ENCODE data around the gene SSH3. TPM values are rescaled to one million over a fixed set of nuclear protein-coding genes. Genes with fewer than 3 reads are reported as not detected.

SSH3 gene
- 10 to 100 TPM; 19.1 to 32.6 (median 23.1) TPM for polyA plus RNA-seq (ENCODE audit: insufficient read length in 3 of 3)
- long read RNA-seq, donor 1, partial matches to known transcripts = 0 of 1 reads
- long read RNA-seq, donor 1, other reads (novel, unspliced or antisense) = 0 of 1 reads
- long read RNA-seq, donor 2, partial matches to known transcripts = 0 of 2 reads
- long read RNA-seq, donor 2, other reads (novel, unspliced or antisense) = 0 of 2 reads
- long read RNA-seq, donor 3, partial matches to known transcripts = 0 of 2 reads
- long read RNA-seq, donor 3, other reads (novel, unspliced or antisense) = 0 of 2 reads
- long read RNA-seq, donor 4, partial matches to known transcripts = 0 of 3 reads
- long read RNA-seq, donor 4, other reads (novel, unspliced or antisense) = 0 of 3 reads
- long read RNA-seq, donor 5 = 0 reads
- long read RNA-seq, donor 6, partial matches to known transcripts = 10 of 11 reads
- long read RNA-seq, donor 6, other reads (novel, unspliced or antisense) = 0 of 11 reads
- long read RNA-seq, donor 7 = 0 reads
- long read RNA-seq, donor 8, partial matches to known transcripts = 0 of 4 reads
- long read RNA-seq, donor 8, other reads (novel, unspliced or antisense) = 0 of 4 reads
- long read RNA-seq, donor 9, partial matches to known transcripts = 0 of 3 reads
- long read RNA-seq, donor 9, other reads (novel, unspliced or antisense) = 0 of 3 reads
- long read RNA-seq, donor 10, partial matches to known transcripts = 0 of 2 reads
- long read RNA-seq, donor 10, other reads (novel, unspliced or antisense) = 0 of 2 reads
- long read RNA-seq, donor 11, partial matches to known transcripts = 0 of 2 reads
- long read RNA-seq, donor 11, other reads (novel, unspliced or antisense) = 0 of 2 reads
- long read RNA-seq, donor 12, partial matches to known transcripts = 0 of 1 reads
- long read RNA-seq, donor 12, other reads (novel, unspliced or antisense) = 0 of 1 reads
- long read RNA-seq, donor 13 = 0 reads
- long read RNA-seq, donor 14 = 0 reads
- long read RNA-seq, donor 15 = 0 reads
- long read RNA-seq, donor 16, partial matches to known transcripts = 0 of 3 reads
- long read RNA-seq, donor 16, other reads (novel, unspliced or antisense) = 0 of 3 reads

DNA sequence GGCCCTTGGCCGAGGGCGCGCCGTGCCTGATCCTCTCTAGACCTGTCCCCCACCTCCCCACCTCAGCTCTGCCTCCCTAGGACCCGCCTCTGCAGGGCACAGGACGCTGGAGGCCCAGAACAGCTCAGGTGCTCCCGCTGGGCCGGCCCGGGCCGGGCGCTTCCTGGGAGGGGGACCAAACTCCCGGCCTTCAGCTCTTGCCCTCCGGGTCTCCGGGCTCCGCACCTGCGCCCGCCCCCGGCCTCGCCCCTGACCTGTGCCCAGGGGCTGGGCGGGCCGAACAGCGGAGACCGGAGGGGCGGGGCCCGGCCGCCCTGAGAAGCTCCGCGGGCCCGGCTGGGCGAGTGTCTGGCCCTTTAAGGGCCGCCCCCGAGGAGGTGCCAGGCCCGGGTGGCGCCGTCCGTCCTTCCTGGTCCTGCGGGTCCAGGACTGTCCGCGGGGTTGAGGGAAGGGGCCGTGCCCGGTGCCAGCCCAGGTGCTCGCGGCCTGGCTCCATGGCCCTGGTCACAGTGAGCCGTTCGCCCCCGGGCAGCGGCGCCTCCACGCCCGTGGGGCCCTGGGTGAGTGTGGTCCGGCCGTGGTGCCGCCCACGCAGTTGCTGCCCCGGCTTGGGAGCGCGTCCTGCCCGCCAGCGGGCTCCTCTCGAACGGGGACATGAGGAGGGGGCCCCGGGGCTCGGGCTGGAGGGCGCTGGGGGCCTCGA lies at the start of gene SSH3:
Gene SSH3 (plus strand): TSS at position 399 of the 703 bp plus-strand sequence. CDS start 96 bp downstream, at position 495.
- peak in 3 of 11 donors; percentile 25 to 57 (median 44) for DNase-seq (ENCODE audit: extremely low read depth in 1 of 11, low read depth in 9 of 11, low spot score in 4 of 11)

- peak in 1 of 11 donors; percentile 43 for DNase-seq (ENCODE audit: extremely low read depth in 1 of 11, low read depth in 9 of 11, low spot score in 4 of 11)
Measured at GRCh38 chr11:67253872-67254624, 49.3 kb upstream of the SSH3 start.

GRCh38 chr11:67254798-67255197 lies 48.5 kb upstream of the SSH3 start:
- DNase-seq (ENCODE audit: extremely low read depth in 1 of 11, low read depth in 9 of 11, low spot score in 4 of 11) = no peak

DNA sequence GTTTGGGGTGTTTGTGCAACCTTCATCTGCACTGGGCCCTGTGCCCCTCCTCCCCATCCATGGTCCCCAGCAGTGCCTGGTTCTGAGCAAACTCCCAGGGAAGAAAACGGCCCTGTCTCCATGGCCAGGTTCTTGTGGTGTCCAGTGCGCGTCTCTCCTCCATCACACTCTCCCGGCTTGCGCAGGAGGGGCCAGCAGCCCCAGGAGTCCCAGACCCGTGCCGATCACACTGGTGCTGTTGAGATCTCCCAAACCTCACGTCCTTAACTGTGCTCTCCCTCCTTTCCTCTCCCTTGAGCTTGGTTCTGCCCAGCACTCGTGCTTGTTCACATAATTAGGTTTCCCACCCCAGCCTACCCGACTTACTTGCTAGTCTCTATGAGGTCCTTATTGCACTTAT lies 48.0 kb upstream of the SSH3 start:
- DNase-seq (ENCODE audit: extremely low read depth in 1 of 11, low read depth in 9 of 11, low spot score in 4 of 11) = no peak

DNA sequence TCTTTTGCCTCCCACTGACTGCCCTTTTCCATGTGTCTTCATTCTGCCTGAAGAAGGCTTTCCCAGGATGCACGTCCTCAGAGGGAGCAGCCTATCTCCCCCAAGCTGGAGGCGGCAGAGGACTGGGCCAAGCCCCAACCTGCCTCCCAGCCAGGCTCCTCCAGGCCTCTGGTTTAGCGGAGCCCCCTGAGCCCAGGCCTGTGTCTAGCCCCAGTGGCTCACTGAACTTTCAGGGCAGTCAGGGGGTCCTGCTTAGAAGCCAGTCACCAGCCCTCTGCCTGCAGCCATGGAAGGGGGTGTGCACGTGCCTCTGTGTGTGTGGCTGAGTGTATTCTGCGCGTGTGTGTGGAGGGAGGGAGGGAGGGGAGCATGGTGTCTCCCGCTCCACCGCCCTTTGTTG lies 47.5 kb upstream of the SSH3 start:
- DNase-seq (ENCODE audit: extremely low read depth in 1 of 11, low read depth in 9 of 11, low spot score in 4 of 11) = no peak

DNA sequence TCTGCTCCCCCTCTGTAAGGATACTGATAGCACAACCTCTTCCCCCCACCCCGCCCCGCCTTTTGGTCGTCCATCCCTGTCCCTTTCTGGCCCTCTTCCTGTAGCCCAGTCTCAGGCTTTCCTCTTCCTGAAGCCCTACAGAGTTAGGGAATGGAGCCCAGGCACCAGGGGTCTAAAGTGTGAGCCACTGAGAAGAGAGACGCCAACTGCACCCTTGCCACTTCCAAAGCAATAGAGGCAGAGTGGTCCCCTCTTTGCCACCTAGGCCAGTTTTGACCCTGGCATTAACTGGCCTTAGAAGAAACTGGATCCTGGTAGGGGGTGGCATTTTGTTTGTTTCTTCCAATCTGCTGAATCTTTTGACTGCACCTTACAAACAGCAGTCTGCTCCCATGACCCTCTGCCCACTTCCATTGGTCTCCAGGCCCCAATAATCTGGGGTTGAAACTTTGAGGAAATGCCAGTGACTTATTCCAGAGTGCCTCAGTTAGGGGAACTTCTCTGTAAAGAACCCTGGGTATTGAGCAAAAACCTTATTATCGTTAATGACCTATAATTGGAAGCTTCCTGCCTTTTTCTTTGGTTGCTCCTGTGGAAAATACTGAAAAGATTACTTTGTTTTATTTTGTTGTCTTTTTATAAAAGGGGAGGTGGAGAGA lies 46.7 kb upstream of the SSH3 start:
- DNase-seq (ENCODE audit: extremely low read depth in 1 of 11, low read depth in 9 of 11, low spot score in 4 of 11) = no peak

DNA sequence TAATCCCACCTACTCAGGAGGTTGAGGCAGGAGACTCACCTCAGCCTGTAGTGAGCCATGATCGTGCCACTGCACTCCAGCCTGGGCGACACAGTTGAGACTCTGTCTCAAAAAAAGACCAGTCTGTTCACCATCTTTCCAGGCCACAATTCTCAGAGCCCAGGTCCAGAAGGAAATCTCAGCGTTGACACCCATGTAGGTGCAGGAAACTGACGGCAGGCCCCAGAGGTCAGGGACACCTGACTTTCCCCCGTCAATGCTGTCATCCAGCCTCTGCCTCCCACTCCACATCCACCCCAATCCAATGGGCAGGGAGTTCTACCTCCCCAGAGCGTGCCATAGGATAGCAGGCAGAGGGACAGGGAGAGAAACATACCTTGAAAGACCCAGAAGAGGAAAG lies 42.9 kb upstream of the SSH3 start:
- DNase-seq (ENCODE audit: extremely low read depth in 1 of 11, low read depth in 9 of 11, low spot score in 4 of 11) = no peak

GRCh38 chr11:67260885-67261639 lies 42.3 kb upstream of the SSH3 start:
- DNase-seq (ENCODE audit: extremely low read depth in 1 of 11, low read depth in 9 of 11, low spot score in 4 of 11) = peak in 1 of 11 donors; percentile 40

GRCh38 chr11:67261640-67261945 lies 41.7 kb upstream of the SSH3 start:
- DNase-seq (ENCODE audit: extremely low read depth in 1 of 11, low read depth in 9 of 11, low spot score in 4 of 11) = no peak

GRCh38 chr11:67261946-67262681 lies 41.2 kb upstream of the SSH3 start:
- no peak for DNase-seq (ENCODE audit: extremely low read depth in 1 of 11, low read depth in 9 of 11, low spot score in 4 of 11)

- peak in 4 of 11 donors; percentile 60 to 71 (median 66) for DNase-seq (ENCODE audit: extremely low read depth in 1 of 11, low read depth in 9 of 11, low spot score in 4 of 11)
Measured at GRCh38 chr11:67262731-67263675, 40.3 kb upstream of the SSH3 start.

GRCh38 chr11:67264260-67264659 lies 39.1 kb upstream of the SSH3 start:
- DNase-seq (ENCODE audit: extremely low read depth in 1 of 11, low read depth in 9 of 11, low spot score in 4 of 11) = no peak

DNA sequence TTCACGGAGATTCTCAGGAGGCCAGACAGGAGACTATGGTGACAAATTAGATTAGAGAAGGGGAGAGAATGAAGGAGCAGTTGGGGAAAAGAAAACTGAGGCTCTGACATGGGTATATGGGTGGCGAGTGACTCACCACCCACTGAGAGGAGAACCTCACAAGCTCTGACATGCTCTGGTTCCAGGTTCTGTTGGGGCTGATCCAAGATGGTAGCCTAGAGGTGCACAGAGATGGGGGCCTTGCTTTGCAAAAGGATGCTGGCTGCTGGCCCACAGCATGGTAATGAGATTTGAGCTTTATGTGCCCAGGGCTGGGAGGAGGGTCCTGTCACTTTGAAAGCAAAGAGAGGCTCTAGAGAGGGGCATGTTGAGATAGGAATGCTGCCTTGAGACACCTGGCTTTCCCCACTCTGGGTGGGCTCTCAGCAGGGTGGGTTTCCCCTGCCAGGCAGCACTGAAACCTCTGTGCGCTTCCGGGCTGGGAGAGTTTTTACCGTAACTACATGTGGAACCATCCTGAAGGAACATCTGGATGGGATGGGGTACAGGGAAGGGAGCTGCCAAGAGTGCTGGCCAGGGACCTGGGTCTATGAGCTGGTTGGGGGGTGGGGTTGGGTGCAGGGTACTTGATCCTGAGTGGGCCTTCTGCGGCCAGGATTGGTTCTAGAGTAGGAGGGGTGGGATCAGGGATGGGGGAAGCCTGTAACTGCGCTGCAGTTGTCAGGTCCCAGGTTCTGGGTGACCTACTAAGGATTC lies 38.3 kb upstream of the SSH3 start:
- DNase-seq (ENCODE audit: extremely low read depth in 1 of 11, low read depth in 9 of 11, low spot score in 4 of 11) = no peak

DNA sequence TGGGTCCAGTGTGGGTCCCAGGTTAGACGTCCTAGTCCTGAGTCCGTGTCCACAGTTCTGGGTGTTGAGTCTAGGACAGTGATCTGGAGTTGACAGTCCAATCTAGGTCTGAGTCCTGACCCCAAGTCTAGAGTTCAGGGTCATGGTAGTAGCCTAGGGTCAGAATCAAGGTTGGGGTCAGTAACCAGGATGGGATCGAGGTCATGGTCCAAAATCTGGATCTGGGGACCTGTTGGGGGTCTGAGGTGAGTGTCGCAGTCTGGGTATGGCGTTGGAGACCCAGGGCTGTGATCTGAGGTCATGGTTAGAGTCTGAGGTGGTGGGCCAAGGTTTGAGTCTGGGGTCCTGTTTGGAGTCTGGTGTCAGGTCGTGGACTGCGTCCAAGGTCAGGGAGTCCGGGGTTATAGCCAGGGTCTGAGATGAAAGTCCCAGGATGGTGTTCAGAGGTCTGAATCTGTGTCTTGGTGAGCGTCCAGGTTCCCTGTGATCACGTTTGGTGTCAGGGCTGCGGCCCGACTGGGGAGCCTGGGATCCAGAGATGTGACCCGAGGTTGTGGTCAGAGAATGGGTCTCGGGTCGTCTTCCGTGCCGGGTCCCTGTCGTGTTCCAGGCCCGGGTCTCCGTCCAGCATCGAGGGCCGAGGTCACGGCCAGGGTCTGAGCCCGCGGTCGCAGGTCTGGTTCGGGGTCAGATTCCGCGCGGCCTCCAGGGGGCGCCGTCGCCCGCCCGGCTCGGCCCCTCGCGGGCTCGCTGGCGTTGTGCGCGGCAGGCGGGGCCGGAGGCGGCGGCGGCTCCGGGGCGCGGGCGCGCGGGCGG lies 37.5 kb upstream of the SSH3 start:
- DNase-seq (ENCODE audit: extremely low read depth in 1 of 11, low read depth in 9 of 11, low spot score in 4 of 11) = peak in 3 of 11 donors; percentile 65 to 71 (median 68)
